ENCODE data around the gene TEK.

TEK gene

GRCh38 chr9:27276193-27277030 is 167.4 kb downstream of the TEK start:
- Histone ChIP-seq H3K4me1 (ENCODE audit: control insufficient read depth, insufficient read depth, low read length) (no peaks in the 10 kb centered on the region), H3K27me3 (ENCODE audit: control insufficient read depth in 1 of 2, insufficient read depth in 2 of 2, low read length in 2 of 2) (no peaks in the 10 kb centered on the region), H3K36me3 (ENCODE audit: control insufficient read depth in 2 of 2, insufficient read depth in 2 of 2, low read length in 2 of 2) (no peaks in the 10 kb centered on the region), H3K4me3 (ENCODE audit: low read length in 2 of 2) (peak overlapping the region; percentile 16 to 45), H3K27ac (ENCODE audit: low read length) (no peak overlapping the region), H3K9me3 (ENCODE audit: control insufficient read depth in 2 of 2, low read length in 2 of 2) (no peaks in the 10 kb centered on the region), H3K9ac (ENCODE audit: low read length in 2 of 2) (no peak overlapping the region)

DNA sequence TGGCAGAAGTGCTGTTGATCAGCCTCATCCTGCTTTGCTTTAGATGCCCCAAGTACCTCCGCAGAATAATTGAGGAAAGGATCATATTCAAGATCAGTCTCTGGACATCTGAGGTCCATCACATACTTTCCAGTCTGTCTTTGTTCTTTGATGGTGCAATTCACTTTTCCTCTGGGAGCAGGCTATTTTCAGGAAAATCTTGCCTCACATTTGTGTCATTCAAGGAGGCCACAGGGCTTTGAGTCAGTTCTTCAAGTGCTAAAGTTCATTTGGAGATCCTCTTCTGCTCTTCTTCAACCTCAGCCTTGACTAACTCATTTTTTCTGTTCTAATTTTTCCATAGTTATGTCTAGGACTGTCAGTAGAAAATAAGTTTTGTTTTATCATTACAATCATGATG is 169.3 kb downstream of the TEK start:
- Histone ChIP-seq H3K27ac (ENCODE audit: low read length) (no peak overlapping the region), H3K9me3 (ENCODE audit: control insufficient read depth in 2 of 2, low read length in 2 of 2) (no peaks in the 10 kb centered on the region), H3K36me3 (ENCODE audit: control insufficient read depth in 2 of 2, insufficient read depth in 2 of 2, low read length in 2 of 2) (no peaks in the 10 kb centered on the region), H3K4me1 (ENCODE audit: control insufficient read depth, insufficient read depth, low read length) (no peaks in the 10 kb centered on the region), H3K9ac (ENCODE audit: low read length in 2 of 2) (no peak overlapping the region), H3K4me3 (ENCODE audit: low read length in 2 of 2) (no peak overlapping the region), H3K27me3 (ENCODE audit: control insufficient read depth in 1 of 2, insufficient read depth in 2 of 2, low read length in 2 of 2) (no peaks in the 10 kb centered on the region)

DNA sequence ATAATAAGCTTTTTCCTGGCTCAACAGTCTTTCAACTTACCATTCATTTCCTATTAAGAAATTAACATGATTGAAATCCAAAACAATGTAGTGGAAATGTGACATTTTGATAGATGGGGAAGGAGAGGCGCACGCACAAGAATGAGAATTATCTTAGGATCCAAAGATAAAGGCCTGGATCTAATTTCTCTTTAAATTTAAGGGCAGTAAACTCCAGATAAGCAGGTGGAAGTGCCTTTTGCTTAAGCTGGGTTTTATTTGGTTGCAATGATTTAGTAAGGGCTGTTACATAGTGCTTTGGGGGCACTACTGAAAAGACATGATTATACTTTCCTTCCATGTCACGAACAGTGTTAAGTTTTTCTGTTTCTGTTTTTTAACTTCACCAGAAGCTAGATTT is 170.6 kb downstream of the TEK start:
- no peaks in the 10 kb centered on the region for H3K4me1 ChIP-seq (ENCODE audit: control insufficient read depth, insufficient read depth, low read length)
- no peak overlapping the region for H3K9ac ChIP-seq (ENCODE audit: low read length in 2 of 2)
- H3K27ac ChIP-seq (ENCODE audit: low read length): no peak overlapping the region
- no peaks in the 10 kb centered on the region for H3K27me3 ChIP-seq (ENCODE audit: control insufficient read depth in 1 of 2, insufficient read depth in 2 of 2, low read length in 2 of 2)
- H3K9me3 ChIP-seq (ENCODE audit: control insufficient read depth in 2 of 2, low read length in 2 of 2): no peaks in the 10 kb centered on the region
- no peak overlapping the region for H3K4me3 ChIP-seq (ENCODE audit: low read length in 2 of 2)
- H3K36me3 ChIP-seq (ENCODE audit: control insufficient read depth in 2 of 2, insufficient read depth in 2 of 2, low read length in 2 of 2): no peaks in the 10 kb centered on the region
